ENCODE data around the gene TCF7L2.

- TF ChIP-seq CTCF (IDR thresholded peaks at IDR 0.05) (no peak), POLR2AphosphoS5 (IDR thresholded peaks at IDR 0.05) (no peak)
Observed at GRCh38 chr10:113108948-113109347, 158.9 kb downstream of the TCF7L2 start.
